Measurements from ENCODE around the gene ATF4.

DNA sequence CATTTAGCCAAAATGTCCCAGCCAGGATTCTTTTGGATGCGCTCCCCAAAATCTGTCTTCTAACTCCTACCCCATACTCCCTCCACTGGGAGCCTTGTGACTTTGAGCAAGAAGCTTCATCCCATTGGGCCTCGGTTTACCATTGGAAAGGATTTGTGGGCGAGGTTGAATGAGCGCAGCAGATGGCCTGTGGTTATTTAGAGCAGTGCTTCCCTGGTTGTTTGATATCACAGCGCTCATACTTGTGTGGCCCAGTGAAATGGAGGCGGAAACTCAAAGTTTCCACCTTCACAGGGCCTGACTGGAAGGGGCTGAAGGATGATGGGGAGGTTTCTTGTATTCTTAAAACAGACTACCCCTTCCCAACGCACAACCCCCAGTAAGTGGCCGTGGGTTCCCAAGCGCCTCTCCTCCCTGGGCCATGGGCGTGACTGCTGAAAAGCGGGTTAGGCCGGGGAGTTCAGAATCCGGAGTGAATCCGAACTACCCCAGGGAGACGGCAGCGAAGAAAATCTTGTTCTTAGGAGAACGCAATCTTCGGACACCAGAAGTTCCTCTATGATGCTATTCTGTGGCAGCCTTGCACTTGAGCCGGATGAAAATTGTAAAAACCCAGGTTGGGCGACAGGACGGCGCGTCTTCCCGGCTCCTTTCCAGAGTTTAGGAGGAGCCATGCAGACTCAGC, 1.2 kb upstream of the ATF4 start:
- TF ChIP-seq, protein P1, sequence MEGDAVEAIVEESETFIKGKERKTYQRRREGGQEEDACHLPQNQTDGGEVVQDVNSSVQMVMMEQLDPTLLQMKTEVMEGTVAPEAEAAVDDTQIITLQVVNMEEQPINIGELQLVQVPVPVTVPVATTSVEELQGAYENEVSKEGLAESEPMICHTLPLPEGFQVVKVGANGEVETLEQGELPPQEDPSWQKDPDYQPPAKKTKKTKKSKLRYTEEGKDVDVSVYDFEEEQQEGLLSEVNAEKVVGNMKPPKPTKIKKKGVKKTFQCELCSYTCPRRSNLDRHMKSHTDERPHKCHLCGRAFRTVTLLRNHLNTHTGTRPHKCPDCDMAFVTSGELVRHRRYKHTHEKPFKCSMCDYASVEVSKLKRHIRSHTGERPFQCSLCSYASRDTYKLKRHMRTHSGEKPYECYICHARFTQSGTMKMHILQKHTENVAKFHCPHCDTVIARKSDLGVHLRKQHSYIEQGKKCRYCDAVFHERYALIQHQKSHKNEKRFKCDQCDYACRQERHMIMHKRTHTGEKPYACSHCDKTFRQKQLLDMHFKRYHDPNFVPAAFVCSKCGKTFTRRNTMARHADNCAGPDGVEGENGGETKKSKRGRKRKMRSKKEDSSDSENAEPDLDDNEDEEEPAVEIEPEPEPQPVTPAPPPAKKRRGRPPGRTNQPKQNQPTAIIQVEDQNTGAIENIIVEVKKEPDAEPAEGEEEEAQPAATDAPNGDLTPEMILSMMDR (IDR thresholded peaks at IDR 0.05; ENCODE audit: low read length), result no peak
- no peak for TF ChIP-seq EZH2 (IDR thresholded peaks at IDR 0.05; ENCODE audit: borderline replicate concordance, low read length)

Measured in OCI-LY1 (cell line).